NCI-H2029 (cell line): Measurements from ENCODE around the gene SVIP.

Experiments
- DNase-seq: peaks from one replicate; lab custom pipeline; 2025; lab: John Stamatoyannopoulos, UW

SVIP gene

GRCh38 chr11:22829231-22830081 is at the start of gene SVIP:
SVIP (minus strand) TSS chr11:22829801; CDS start chr11:22829748, 53 bp downstream.
- DNase-seq: peak; percentile 95

GRCh38 chr11:22878604-22879003 is 49.0 kb upstream of the SVIP start:
- DNase-seq: no peak

GRCh38 chr11:22878039-22878438 is 48.4 kb upstream of the SVIP start:
- DNase-seq: no peak

GRCh38 chr11:22875869-22876473 is 46.4 kb upstream of the SVIP start:
- DNase-seq: peak; percentile 90

GRCh38 chr11:22869325-22869724 is 39.7 kb upstream of the SVIP start:
- no peak for DNase-seq

- no peak for DNase-seq
Observed at GRCh38 chr11:22860241-22860640, 30.6 kb upstream of the SVIP start, which contains the start of gene CCDC179. CCDC179 (minus strand) TSS chr11:22860474; CDS start chr11:22860421, 53 bp downstream.

GRCh38 chr11:22859756-22860155 is 30.2 kb upstream of the SVIP start:
- DNase-seq: no peak

- no peak for DNase-seq
Observed at GRCh38 chr11:22851477-22851876, 21.9 kb upstream of the SVIP start.

- no peak for DNase-seq
Observed at GRCh38 chr11:22846726-22847125, 17.1 kb upstream of the SVIP start.

- DNase-seq: no peak
Observed at GRCh38 chr11:22832315-22833015, 2.9 kb upstream of the SVIP start.

- no peak for DNase-seq
Observed at GRCh38 chr11:22830082-22830414, 447 bp upstream of the SVIP start.

- no peak for DNase-seq
Observed at GRCh38 chr11:22828373-22828772, 1.2 kb downstream of the SVIP start.

GRCh38 chr11:22822203-22822602 is 7.4 kb downstream of the SVIP start:
- no peak for DNase-seq

- DNase-seq: no peak
Observed at GRCh38 chr11:22809893-22810292, 19.7 kb downstream of the SVIP start.

- DNase-seq: no peak
Observed at GRCh38 chr11:22808571-22809197, 20.9 kb downstream of the SVIP start.

GRCh38 chr11:22807855-22808570 is 21.6 kb downstream of the SVIP start:
- peak; percentile 31 for DNase-seq

- DNase-seq: no peak
Observed at GRCh38 chr11:22807391-22807790, 22.2 kb downstream of the SVIP start.

- DNase-seq: no peak
Observed at GRCh38 chr11:22802861-22803260, 26.7 kb downstream of the SVIP start.

- DNase-seq: no peak
Observed at GRCh38 chr11:22800482-22800881, 29.1 kb downstream of the SVIP start.

GRCh38 chr11:22798901-22799300 is 30.7 kb downstream of the SVIP start:
- DNase-seq: no peak

GRCh38 chr11:22797047-22797446 is 32.6 kb downstream of the SVIP start:
- DNase-seq: no peak

- no peak for DNase-seq
Observed at GRCh38 chr11:22795914-22796313, 33.7 kb downstream of the SVIP start.
